AML-193 (cell line): ENCODE data around the gene NAP1L4.

ENCODE experiments used
- DNase-seq, 2 experiments: peaks; one replicate each; lab custom pipeline; 2025; lab: John Stamatoyannopoulos, UW

Gene NAP1L4

GRCh38 chr11:2934611-2935239 lies 57.4 kb downstream of the NAP1L4 start:
- DNase-seq, result no peak

- DNase-seq, result no peak
Measured at GRCh38 chr11:2934021-2934550, 58.0 kb downstream of the NAP1L4 start.

GRCh38 chr11:2933375-2934020 lies 58.6 kb downstream of the NAP1L4 start:
- peak; percentile 90 to 91 for DNase-seq

- peak in 1 of 2 experiments; percentile 14 for DNase-seq
Measured at GRCh38 chr11:2932850-2933251, 59.3 kb downstream of the NAP1L4 start.

GRCh38 chr11:2931771-2932738 lies 60.1 kb downstream of the NAP1L4 start:
- no peak for DNase-seq

- DNase-seq, result no peak
Measured at GRCh38 chr11:2931420-2931746, 60.7 kb downstream of the NAP1L4 start.

GRCh38 chr11:2930704-2931419 lies 61.3 kb downstream of the NAP1L4 start:
- DNase-seq, result no peak

GRCh38 chr11:2929950-2930703 lies 62.0 kb downstream of the NAP1L4 start:
- DNase-seq, result peak in 1 of 2 experiments; percentile 4

- DNase-seq, result no peak
Measured at GRCh38 chr11:2929531-2929949, 62.6 kb downstream of the NAP1L4 start.

- DNase-seq, result peak; percentile 21 to 39
Measured at GRCh38 chr11:2928605-2929530, 63.3 kb downstream of the NAP1L4 start, which contains the start of gene PHLDA2. PHLDA2 (minus strand) TSS chr11:2929420; CDS start chr11:2929364, 56 bp downstream.

- DNase-seq, result no peak
Measured at GRCh38 chr11:2927851-2928604, 64.1 kb downstream of the NAP1L4 start.

- DNase-seq, result no peak
Measured at GRCh38 chr11:2927121-2927800, 64.9 kb downstream of the NAP1L4 start.

GRCh38 chr11:2926611-2927051 lies 65.5 kb downstream of the NAP1L4 start:
- DNase-seq, result no peak

GRCh38 chr11:2924821-2925675 lies 67.1 kb downstream of the NAP1L4 start:
- no peak for DNase-seq

GRCh38 chr11:2924381-2924780 lies 67.7 kb downstream of the NAP1L4 start:
- DNase-seq, result no peak

GRCh38 chr11:2923446-2924375 lies 68.4 kb downstream of the NAP1L4 start:
- DNase-seq, result no peak
